Measurements from ENCODE around the gene STX2.

GRCh38 chr12:130817804-130818203 is 21.2 kb downstream of the STX2 start:
- TF ChIP-seq CTCF (IDR thresholded peaks at IDR 0.05) (no peak), RFX5 (IDR thresholded peaks at IDR 0.05) (no peak), MAX (IDR thresholded peaks at IDR 0.05) (no peak), PBX3 (IDR thresholded peaks at IDR 0.05) (no peak), REST (IDR thresholded peaks at IDR 0.05) (no peak), ZFP36 (IDR thresholded peaks at IDR 0.05; ENCODE audit: borderline replicate concordance, partially characterized antibody) (no peak), RCOR1 (IDR thresholded peaks at IDR 0.05; ENCODE audit: low read depth, low read length) (no peak), POLR2A (IDR thresholded peaks at IDR 0.05; ENCODE audit: low read length) (no peak), ATOH8 (CRISPR knock-in tag; IDR thresholded peaks at IDR 0.05; ENCODE audit: low read depth) (no peak), EP300 (IDR thresholded peaks at IDR 0.05) (no peak), RAD21 (conservative IDR thresholded peaks at IDR 0.05 in 1 of 2, IDR thresholded peaks at IDR 0.05 in 1 of 2) (no peak), TP53 (CRISPR knock-in tag; IDR thresholded peaks at IDR 0.05) (no peak), SMC3 (IDR thresholded peaks at IDR 0.05) (no peak)

Data from A549 (cell line).